LNCaP clone FGC (cell line): ENCODE measurements around the gene IRAK2.
"Not testable (repeated sequence)": the region's sequence is repeated elsewhere in the genome, so short reads cannot be mapped to it uniquely, and the experiment has no call there.

ENCODE experiments used
- DNase-seq: peaks from one replicate; pipeline ENCODE4 v3.0.0-alpha.2; 2011; ENCODE audit warnings: low read depth
- H3K4me3 ChIP-seq: 2 replicates; pipeline ENCODE4 v1.5.1; 2011; ENCODE audit warnings: mild to moderate bottlenecking, low read depth, low read length, control low read depth
- CTCF ChIP-seq: IDR thresholded peaks from 2 replicates; pipeline ENCODE4 v1.5.1; 2012; ENCODE audit warnings: mild to moderate bottlenecking; ENCODE audit not compliant: control insufficient read depth, insufficient read depth; ENCODE audit errors: extremely low read depth

Gene IRAK2

GRCh38 chr3:10149226-10149625 lies 15.5 kb upstream of the IRAK2 start:
- DNase-seq, result no peak
- TF ChIP-seq CTCF, result no peak
- H3K4me3 ChIP-seq, result no peak overlapping the region

- no peak for DNase-seq
- H3K4me3 ChIP-seq, result no peak overlapping the region
- no peak for TF ChIP-seq CTCF
Observed at GRCh38 chr3:10150987-10151386, 13.7 kb upstream of the IRAK2 start.

GRCh38 chr3:10154335-10155122 lies 10.2 kb upstream of the IRAK2 start:
- no peak for DNase-seq
- no peak overlapping the region for H3K4me3 ChIP-seq
- no peak for TF ChIP-seq CTCF

- DNase-seq, result no peak
- TF ChIP-seq CTCF, result no peak
- no peak overlapping the region for H3K4me3 ChIP-seq
Observed at GRCh38 chr3:10155123-10155472, 9.6 kb upstream of the IRAK2 start.

- no peak for TF ChIP-seq CTCF
- no peak overlapping the region for H3K4me3 ChIP-seq
- DNase-seq, result no peak
Observed at GRCh38 chr3:10155658-10156057, 9.1 kb upstream of the IRAK2 start.

- TF ChIP-seq CTCF, result no peak
Observed at GRCh38 chr3:10157031-10157430, 7.7 kb upstream of the IRAK2 start.

GRCh38 chr3:10158555-10158954 lies 6.2 kb upstream of the IRAK2 start:
- not testable (repeated sequence) for DNase-seq, H3K4me3 ChIP-seq

More at GRCh38 chr3:10157031-10157430, 7.7 kb upstream of the IRAK2 start:
- no peak overlapping the region for H3K4me3 ChIP-seq
- no peak for DNase-seq
